Stimulated activated CD4-positive, alpha-beta T cell treated with anti-CD3 and anti-CD28 coated beads, Interleukin-4, amount 100 ng/mL, for 48 hours (primary cell): ENCODE measurements around the gene C1QTNF6.

ENCODE experiments used
- DNase-seq, 2 donors: peaks; one replicate each; pipeline ENCODE4 v3.0.0-alpha.2; 2020; ENCODE audit warnings: low read depth in 2 of 2

C1QTNF6 gene

GRCh38 chr22:37190262-37190780 is 2.3 kb upstream of the C1QTNF6 start:
- no peak for DNase-seq

- no peak for DNase-seq
These were observed 937 bp upstream of the C1QTNF6 start for GRCh38 chr22:37188901-37189466.

DNA sequence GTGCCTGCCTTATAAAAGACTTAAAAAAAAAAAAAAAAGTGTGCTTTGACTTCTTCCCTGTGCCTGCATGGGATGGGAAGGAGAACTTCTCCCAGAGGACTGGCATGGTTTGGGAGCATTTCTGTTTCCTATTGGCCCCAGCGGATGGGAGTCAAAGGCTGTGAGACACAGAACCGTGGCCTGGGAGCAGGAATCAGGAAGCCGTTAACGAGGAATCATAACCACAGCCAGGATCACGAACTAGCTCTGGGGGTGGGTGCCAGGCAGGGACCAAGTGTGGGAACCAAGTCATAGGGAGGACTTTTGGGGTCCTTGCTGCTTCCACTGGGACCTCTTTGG is 526 bp downstream of the C1QTNF6 start:
- no peak for DNase-seq

- DNase-seq, result no peak
These were observed 987 bp downstream of the C1QTNF6 start for GRCh38 chr22:37186997-37187522.

DNA sequence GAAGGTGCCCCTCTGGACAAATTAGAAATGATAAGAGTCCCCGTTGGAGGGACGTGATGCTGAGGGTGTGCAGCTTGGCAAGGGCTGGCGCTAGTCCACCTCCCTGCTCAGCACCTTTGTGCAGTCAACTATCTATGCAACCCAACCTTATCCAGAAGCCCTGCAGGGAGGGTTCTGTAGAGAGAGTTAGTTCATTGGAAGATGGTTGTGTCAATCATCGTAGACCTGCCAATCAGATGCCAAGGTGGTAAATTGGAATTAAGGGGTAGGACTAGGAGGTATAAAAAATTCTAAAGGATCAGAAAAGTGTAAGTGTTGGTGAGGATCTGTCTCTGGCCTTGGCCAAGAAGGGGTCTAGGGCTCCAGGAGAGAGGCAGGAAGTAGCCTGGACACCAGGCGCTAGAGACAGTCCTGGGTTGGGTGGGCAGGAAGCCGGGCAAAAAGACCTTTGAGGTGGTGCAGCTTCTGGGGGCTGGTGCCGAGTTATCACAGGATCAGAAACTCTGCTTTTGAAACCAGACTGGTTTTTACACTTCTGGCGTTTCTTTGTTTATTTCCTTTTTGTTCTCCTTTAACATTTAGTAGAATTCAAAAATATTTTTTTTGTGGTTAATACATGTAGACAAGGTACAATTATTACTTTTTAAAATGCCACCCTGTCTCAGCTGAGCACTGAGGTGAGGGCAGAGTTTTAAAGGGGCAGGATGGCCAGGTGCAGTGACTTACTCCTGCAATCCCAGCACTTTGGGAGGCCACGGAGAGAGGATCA is 1.6 kb downstream of the C1QTNF6 start:
- no peak for DNase-seq

GRCh38 chr22:37185646-37186227 is 2.3 kb downstream of the C1QTNF6 start:
- DNase-seq, result no peak

DNA sequence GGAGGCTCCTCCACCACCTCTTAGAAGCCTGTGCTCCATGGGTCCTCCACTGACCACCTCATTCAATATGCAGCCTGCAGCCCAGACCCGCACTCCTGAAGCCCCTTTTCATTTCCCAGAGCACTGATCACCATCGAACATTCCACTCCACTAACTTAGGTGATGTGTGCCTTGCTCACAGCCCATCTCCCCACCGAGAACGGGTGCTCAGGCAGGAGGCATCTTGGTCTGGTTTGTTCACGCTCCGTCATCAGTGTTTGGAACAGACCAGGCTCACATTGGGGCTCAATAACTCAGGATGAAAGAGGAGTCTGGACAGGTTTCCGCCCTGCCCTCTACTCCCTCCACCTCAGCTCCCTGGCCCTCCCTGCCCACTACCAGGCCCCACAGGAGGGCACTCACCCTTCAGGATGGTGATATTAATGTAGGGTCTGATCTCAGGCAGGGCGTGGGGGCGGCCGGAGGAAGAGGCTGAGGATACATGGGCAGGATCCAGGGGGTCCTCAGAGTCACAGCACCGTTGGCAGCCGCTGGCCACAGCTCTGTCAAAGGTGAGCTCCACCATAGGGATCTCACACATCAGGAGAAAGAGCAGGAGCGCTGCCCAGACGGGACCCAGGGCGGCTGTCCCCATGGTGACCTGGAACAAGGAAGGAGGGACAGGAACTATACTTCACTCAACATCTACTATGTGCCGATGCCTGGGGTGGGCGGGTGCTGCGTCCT is 3.1 kb downstream of the C1QTNF6 start:
- no peak for DNase-seq

GRCh38 chr22:37184380-37184755 is 3.7 kb downstream of the C1QTNF6 start:
- no peak for DNase-seq

DNA sequence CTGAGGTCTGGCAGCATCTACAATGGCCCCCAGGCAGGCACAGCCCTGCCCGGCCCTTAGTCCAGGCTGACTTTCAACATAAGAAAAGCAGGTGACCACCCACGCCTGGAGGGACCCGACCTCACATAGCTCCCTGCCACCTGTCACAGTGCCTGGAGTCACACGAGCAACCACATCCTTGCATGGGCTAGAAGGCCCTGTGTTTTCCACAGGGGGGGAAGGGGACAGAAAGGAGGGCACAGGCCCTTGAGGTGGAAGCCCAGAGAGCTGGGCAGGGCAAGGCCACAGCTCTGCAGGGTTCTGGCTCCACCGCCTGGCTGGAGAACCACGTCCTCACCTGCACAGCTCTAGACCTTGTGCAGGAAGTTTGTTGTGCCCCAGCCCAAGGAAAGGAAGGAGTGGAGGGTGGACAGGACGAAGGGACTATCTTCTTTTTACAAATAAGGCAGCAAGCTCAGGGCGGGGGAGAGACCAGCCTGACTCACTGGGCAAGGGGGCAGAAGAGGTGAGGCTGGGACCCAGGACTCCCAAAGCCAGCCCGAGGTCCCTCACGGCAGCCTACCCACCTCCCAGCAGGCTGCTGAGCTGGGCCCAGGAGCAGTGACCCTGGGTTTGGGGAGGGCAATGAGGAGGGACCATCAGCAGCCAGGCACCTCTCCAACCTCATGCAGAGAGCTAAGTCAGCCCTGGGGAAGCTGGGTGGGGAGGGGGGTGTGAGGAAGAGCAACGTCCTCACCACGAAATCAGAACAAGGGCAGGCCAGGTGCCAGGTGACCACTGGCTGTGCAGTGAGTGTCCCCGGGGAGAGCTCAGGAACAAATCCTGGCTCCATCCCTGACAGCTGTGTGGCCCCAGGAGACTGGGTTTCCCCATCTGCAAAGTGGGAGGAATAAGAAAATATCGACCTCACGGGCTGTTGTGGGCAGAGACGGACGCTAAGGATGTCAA is 4.3 kb downstream of the C1QTNF6 start:
- no peak for DNase-seq

DNA sequence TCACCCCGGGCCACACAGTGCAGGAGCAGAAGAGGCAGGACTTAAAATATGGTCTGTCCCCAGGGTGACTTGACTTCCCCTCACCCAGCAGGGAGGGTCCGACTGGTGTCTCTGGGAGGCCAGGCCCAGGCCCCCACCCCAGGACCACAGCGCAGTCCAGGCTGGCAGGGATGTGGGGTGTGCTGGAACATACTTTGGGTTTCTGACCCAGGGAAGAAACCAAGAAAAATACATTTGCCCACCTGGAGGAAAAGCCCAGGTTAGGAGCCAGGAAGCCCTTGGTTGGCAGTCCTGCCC is 5.2 kb downstream of the C1QTNF6 start:
- DNase-seq, result no peak

GRCh38 chr22:37182101-37182948 is 5.7 kb downstream of the C1QTNF6 start:
- no peak for DNase-seq

GRCh38 chr22:37181681-37182080 is 6.4 kb downstream of the C1QTNF6 start:
- DNase-seq, result no peak

DNA sequence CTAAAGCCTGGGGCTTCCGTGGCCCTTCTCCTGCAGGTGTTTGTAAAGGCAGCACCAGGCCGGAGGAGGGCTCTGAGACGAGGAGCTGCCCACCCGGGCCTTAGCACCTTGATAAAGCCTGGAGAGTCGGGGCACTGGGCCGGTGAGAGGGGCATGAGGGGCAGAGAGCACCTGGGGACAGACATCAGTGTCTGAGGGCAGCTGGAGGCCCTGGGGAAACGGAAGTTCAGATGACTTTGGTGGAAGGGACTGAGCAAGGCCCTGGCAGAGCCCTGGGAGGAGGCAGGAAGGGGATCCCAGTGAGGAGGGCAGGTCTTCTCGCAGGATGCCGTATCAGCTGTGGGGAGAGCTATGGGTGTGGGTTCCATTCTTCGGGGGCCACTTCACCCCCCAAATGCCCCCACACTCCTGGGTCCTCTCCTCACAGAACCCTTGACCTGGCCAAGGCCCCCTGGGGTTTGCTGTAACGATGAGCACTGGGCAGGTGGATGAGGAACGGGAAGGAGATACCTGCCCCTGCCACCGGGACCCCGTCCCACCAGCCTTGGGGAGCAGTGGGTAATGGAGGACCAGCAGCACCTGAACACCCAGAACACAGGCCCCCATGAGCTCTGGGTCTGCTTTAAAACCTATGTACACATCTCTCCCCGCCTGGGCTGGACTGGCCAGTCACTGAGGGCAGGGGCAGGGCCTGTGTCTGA is 7.4 kb downstream of the C1QTNF6 start:
- DNase-seq, result no peak

- no peak for DNase-seq
These were observed 8.2 kb downstream of the C1QTNF6 start for GRCh38 chr22:37179622-37180420.

DNA sequence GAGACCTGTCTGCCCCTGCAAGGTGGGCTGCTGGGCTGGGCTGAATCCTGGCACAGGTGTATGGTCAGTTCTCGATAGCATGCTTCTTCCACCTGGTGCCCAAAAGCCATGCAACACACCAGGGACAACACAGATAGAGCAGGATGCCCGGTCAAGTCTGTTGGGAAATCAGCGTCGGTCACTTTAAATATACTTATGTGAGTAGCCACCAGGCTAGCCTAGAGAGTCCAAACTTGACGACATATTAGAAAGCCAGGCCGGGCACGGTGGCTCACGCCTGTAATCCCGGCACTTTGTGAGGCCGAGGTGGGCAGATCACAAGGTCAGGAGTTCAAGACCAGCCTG is 8.9 kb downstream of the C1QTNF6 start:
- DNase-seq, result no peak

DNA sequence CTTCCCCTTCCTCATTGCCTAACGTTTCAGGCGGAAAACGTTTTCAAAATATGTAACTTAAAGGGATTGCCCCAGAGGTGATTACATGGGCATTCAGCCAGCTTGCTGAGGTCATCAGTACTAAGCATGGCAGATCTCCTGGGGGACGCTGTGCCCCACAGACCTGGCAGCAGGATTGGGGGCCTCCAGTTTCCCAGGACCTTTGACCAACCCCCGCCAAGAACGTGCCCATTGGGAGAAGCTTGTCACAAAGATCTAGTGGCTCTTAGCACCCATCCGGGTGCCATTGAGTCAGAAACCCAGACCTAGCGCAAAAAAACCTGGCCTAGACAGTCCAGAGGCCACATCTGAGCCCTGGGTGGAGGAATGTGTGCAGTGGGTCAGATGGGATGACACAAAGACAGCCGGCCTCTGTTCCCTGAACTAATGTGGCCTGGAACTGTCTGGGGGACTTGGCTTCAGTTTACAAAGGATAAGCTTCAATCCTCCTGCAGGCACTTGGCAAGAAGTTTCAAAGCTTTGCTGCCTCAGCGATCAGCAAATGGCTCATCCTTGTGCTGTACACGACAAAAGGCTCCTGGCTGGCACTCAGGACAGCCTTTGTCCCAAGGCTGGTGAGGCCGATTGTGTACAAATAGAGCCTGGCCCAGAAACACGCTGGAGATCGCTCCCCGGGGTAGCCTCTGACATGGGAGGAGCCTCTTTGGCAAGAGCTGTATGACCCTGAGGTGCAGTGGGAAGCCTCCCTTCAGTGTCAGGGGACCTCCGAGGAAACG is 9.5 kb downstream of the C1QTNF6 start:
- no peak for DNase-seq

GRCh38 chr22:37177755-37178154 is 10.3 kb downstream of the C1QTNF6 start:
- DNase-seq, result no peak

GRCh38 chr22:37177221-37177620 is 10.8 kb downstream of the C1QTNF6 start:
- no peak for DNase-seq
